HEK293 (cell line): ENCODE data around the gene KRIT1.

Source experiments
- KLF10 ChIP-seq: fragments of 450-650 bp; IDR thresholded peaks from 2 replicates; pipeline ENCODE4 v1.5.1; 2018; ENCODE audit warnings: missing biosample characterization, mild to moderate bottlenecking, missing genetic modification characterization
- MEIS1 ChIP-seq: sonication (generic); formaldehyde crosslinking; IDR thresholded peaks from 2 replicates; pipeline ENCODE4 v1.8.1; 2022; ENCODE audit warnings: missing genetic modification reagents, mild to moderate bottlenecking, borderline replicate concordance
- MZF1 ChIP-seq: fragments of 450-650 bp; formaldehyde crosslinking; IDR thresholded peaks from 2 replicates; pipeline ENCODE4 v1.5.1; 2017; ENCODE audit warnings: missing biosample characterization, missing genetic modification characterization, borderline replicate concordance
- SETDB1 ChIP-seq: IDR thresholded peaks from one replicate; pipeline ENCODE4 v1.6.1; 2017; ENCODE audit warnings: mild to moderate bottlenecking, low read length, moderate library complexity, mixed read lengths; ENCODE audit not compliant: insufficient read length
- TCF7L2 ChIP-seq: IDR thresholded peaks from 2 replicates; pipeline ENCODE4 v1.6.1; 2011; ENCODE audit warnings: low read depth, mild to moderate bottlenecking, inconsistent platforms, low read length, moderate library complexity, borderline replicate concordance
- WT1 ChIP-seq: fragments of 450-650 bp; formaldehyde crosslinking; IDR thresholded peaks from 2 replicates; pipeline ENCODE4 v1.5.1; 2016; ENCODE audit warnings: missing biosample characterization, missing genetic modification characterization
- ZFP69B ChIP-seq: fragments of 450-650 bp; formaldehyde crosslinking; IDR thresholded peaks from 2 replicates; pipeline ENCODE4 v1.5.1; 2016; ENCODE audit warnings: missing biosample characterization, missing genetic modification characterization
- ZNF146 ChIP-seq: fragments of 450-650 bp; formaldehyde crosslinking; IDR thresholded peaks from 2 replicates; pipeline ENCODE4 v1.5.1; 2016; ENCODE audit warnings: missing biosample characterization, missing genetic modification characterization
- ZNF169 ChIP-seq: fragments of 450-650 bp; formaldehyde crosslinking; IDR thresholded peaks from 2 replicates; pipeline ENCODE4 v1.5.1; 2016; ENCODE audit warnings: missing biosample characterization, missing genetic modification characterization
- ZNF19 ChIP-seq: fragments of 450-650 bp; formaldehyde crosslinking; IDR thresholded peaks from 2 replicates; pipeline ENCODE4; 2016; ENCODE audit warnings: missing biosample characterization, missing genetic modification characterization, low read depth
- ZNF202 ChIP-seq: fragments of 450-650 bp; formaldehyde crosslinking; IDR thresholded peaks from 2 replicates; pipeline ENCODE4 v1.5.1; 2016; ENCODE audit warnings: missing biosample characterization, missing genetic modification characterization, borderline replicate concordance
- ZNF223 ChIP-seq: fragments of 450-650 bp; formaldehyde crosslinking; IDR thresholded peaks from 2 replicates; pipeline ENCODE4 v1.5.1; 2016; ENCODE audit warnings: missing biosample characterization, missing genetic modification characterization
- ZNF311 ChIP-seq: fragments of 450-650 bp; formaldehyde crosslinking; IDR thresholded peaks from 2 replicates; pipeline ENCODE4 v1.5.1; 2017; ENCODE audit warnings: missing biosample characterization, missing genetic modification characterization, borderline replicate concordance
- ZNF350 ChIP-seq: fragments of 450-650 bp; formaldehyde crosslinking; IDR thresholded peaks from 2 replicates; pipeline ENCODE4 v1.5.0; 2017; ENCODE audit warnings: missing biosample characterization, mild to moderate bottlenecking, missing genetic modification characterization
- ZNF366 ChIP-seq: fragments of 450-650 bp; formaldehyde crosslinking; conservative IDR thresholded peaks from 2 replicates; pipeline ENCODE4 v1.5.1; 2016; ENCODE audit warnings: missing biosample characterization, missing genetic modification characterization
- ZNF404 ChIP-seq: fragments of 450-650 bp; formaldehyde crosslinking; IDR thresholded peaks from 2 replicates; pipeline ENCODE4 v1.5.1; 2017; ENCODE audit warnings: missing biosample characterization, missing genetic modification characterization
- ZNF416 ChIP-seq: fragments of 450-650 bp; formaldehyde crosslinking; IDR thresholded peaks from 2 replicates; pipeline ENCODE4 v1.5.1; 2016; ENCODE audit warnings: missing biosample characterization, missing genetic modification characterization
- ZNF600 ChIP-seq: fragments of 450-650 bp; formaldehyde crosslinking; IDR thresholded peaks from 2 replicates; pipeline ENCODE4 v1.5.1; 2016; ENCODE audit warnings: missing biosample characterization, missing genetic modification characterization
- ZNF626 ChIP-seq: fragments of 450-650 bp; sonication (Bioruptor Pico); formaldehyde crosslinking; IDR thresholded peaks from 2 replicates; pipeline ENCODE4 v1.5.1; 2018; ENCODE audit warnings: missing biosample characterization, missing genetic modification characterization, inconsistent platforms
- ZNF629 ChIP-seq: fragments of 450-650 bp; formaldehyde crosslinking; IDR thresholded peaks from 2 replicates; pipeline ENCODE4 v1.5.1; 2017; ENCODE audit warnings: missing biosample characterization, missing genetic modification characterization
- ZNF664 ChIP-seq: fragments of 450-650 bp; formaldehyde crosslinking; IDR thresholded peaks from 2 replicates; pipeline ENCODE4 v1.5.1; 2016; ENCODE audit warnings: missing biosample characterization, missing genetic modification characterization
- ZNF837 ChIP-seq: fragments of 450-650 bp; formaldehyde crosslinking; IDR thresholded peaks from 2 replicates; pipeline ENCODE4 v1.5.1; 2016; ENCODE audit warnings: missing biosample characterization, missing genetic modification characterization
- ZSCAN16 ChIP-seq: fragments of 450-650 bp; formaldehyde crosslinking; IDR thresholded peaks from 2 replicates; pipeline ENCODE4 v1.5.1; 2016; ENCODE audit warnings: missing biosample characterization, missing genetic modification characterization
- ZSCAN30 ChIP-seq: fragments of 450-650 bp; IDR thresholded peaks from 2 replicates; pipeline ENCODE4 v1.5.1; 2018; ENCODE audit warnings: missing biosample characterization, mild to moderate bottlenecking, missing genetic modification characterization, moderate library complexity
- TF ChIP-seq, protein P1 (sequence below): fragments of 450-650 bp; formaldehyde crosslinking; optimal IDR thresholded peaks from 2 replicates; pipeline ENCODE3; 2016; ENCODE audit warnings: missing biosample characterization, mild to moderate bottlenecking, missing genetic modification characterization
- TF ChIP-seq, protein P2 (sequence below): IDR thresholded peaks from 2 replicates; pipeline ENCODE4 v1.6.1; 2011; ENCODE audit warnings: mild to moderate bottlenecking, low read depth, low read length, borderline replicate concordance
- TF ChIP-seq, protein P3 (sequence below): fragments of 450-650 bp; formaldehyde crosslinking; IDR thresholded peaks from 2 replicates; pipeline ENCODE4 v1.5.1; 2016; ENCODE audit warnings: missing biosample characterization, missing genetic modification characterization
- TF ChIP-seq, protein P4 (sequence below): fragments of 450-650 bp; formaldehyde crosslinking; IDR thresholded peaks from 2 replicates; pipeline ENCODE4; 2016; ENCODE audit warnings: missing biosample characterization, missing genetic modification characterization
- TF ChIP-seq, protein P5 (sequence below): fragments of 450-650 bp; formaldehyde crosslinking; IDR thresholded peaks from 2 replicates; pipeline ENCODE4 v1.5.1; 2016; ENCODE audit warnings: missing biosample characterization, missing genetic modification characterization, low read depth
- TF ChIP-seq, protein P6 (sequence below): fragments of 450-650 bp; formaldehyde crosslinking; IDR thresholded peaks from 2 replicates; pipeline ENCODE4 v1.5.1; 2017; ENCODE audit warnings: missing biosample characterization, missing genetic modification characterization

The KRIT1 gene

DNA sequence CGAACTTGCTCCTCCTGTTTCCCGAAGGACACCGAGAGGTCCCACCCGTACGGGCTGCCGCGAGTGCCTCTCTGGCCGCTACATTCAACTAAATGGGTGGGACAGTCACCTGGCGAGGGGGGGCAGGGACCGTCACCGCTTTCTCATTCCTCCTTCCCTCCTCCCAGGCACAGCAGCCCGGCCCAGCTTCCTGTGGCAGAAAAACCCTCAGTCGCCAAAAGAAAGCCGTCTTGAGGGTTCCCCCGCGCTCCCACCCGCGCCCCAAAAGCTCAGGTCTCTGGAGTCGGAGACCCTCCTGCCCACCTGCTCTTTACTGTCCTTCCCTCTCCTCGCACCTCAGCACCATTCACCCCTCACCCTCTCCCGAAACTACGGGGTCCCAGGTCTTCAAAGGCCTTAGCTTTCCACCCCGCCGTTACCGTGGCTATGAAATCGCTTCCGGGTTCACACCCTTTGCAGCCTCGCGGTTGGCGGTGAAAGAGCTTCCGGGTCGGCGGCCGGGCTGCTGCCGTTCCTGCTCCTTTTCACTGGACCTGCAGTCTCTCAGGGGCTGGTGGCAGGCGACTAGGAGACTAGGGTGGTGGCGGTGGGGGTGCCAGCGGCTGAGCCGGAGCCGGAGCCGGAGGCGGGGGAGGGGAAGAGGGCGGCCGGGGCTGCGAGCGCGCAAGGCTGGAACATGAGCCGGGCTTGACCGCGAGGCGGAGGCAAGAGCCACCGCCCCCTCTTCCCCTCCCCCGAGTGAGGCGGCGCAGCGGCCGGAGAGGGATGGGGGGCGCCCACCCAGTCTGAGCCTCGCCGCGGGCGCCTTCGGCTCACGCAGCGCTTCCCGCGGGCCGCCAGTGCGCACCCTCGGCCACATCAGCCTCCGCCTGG is at the start of gene KRIT1, which contains the start of gene ANKIB1 (continued):
- TF ChIP-seq ZNF19 (tag by site-specific recombination): no peak
- TF ChIP-seq ZNF366 (tag by site-specific recombination): no peak
- TF ChIP-seq ZNF146: no peak
- TF ChIP-seq ZNF169 (tag by site-specific recombination): no peak
- TF ChIP-seq ZNF600 (tag by site-specific recombination): no peak
- 0 out of 2 replicates have a peak, but pooled peaks have one; percentile 37 for TF ChIP-seq KLF10
- TF ChIP-seq ZNF350 (tag by site-specific recombination): no peak
- TF ChIP-seq ZNF223 (tag by site-specific recombination): no peak
- peak; percentile 42; the same call in 1 of the 2 replicates for TF ChIP-seq ZNF629
- TF ChIP-seq, protein P1, sequence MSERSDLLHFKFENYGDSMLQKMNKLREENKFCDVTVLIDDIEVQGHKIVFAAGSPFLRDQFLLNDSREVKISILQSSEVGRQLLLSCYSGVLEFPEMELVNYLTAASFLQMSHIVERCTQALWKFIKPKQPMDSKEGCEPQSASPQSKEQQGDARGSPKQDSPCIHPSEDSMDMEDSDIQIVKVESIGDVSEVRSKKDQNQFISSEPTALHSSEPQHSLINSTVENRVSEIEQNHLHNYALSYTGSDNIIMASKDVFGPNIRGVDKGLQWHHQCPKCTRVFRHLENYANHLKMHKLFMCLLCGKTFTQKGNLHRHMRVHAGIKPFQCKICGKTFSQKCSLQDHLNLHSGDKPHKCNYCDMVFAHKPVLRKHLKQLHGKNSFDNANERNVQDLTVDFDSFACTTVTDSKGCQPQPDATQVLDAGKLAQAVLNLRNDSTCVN (tag by site-specific recombination): peak; percentile 72
- no peak for TF ChIP-seq ZNF626 (tag by site-specific recombination)
- TF ChIP-seq MEIS1 (CRISPR knock-in tag): no peak
- TF ChIP-seq, protein P2, sequence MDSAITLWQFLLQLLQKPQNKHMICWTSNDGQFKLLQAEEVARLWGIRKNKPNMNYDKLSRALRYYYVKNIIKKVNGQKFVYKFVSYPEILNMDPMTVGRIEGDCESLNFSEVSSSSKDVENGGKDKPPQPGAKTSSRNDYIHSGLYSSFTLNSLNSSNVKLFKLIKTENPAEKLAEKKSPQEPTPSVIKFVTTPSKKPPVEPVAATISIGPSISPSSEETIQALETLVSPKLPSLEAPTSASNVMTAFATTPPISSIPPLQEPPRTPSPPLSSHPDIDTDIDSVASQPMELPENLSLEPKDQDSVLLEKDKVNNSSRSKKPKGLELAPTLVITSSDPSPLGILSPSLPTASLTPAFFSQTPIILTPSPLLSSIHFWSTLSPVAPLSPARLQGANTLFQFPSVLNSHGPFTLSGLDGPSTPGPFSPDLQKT: no peak
- TF ChIP-seq ZNF416 (tag by site-specific recombination): no peak
- TF ChIP-seq ZSCAN30 (tag by site-specific recombination): no peak
- TF ChIP-seq WT1 (tag by site-specific recombination): no peak
- no peak for TF ChIP-seq SETDB1
- no peak for TF ChIP-seq ZNF404 (tag by site-specific recombination)
- TF ChIP-seq ZNF837 (tag by site-specific recombination): no peak
- no peak for TF ChIP-seq MZF1 (tag by site-specific recombination)
- no peak for TF ChIP-seq ZNF202 (tag by site-specific recombination)
- TF ChIP-seq, protein P3, sequence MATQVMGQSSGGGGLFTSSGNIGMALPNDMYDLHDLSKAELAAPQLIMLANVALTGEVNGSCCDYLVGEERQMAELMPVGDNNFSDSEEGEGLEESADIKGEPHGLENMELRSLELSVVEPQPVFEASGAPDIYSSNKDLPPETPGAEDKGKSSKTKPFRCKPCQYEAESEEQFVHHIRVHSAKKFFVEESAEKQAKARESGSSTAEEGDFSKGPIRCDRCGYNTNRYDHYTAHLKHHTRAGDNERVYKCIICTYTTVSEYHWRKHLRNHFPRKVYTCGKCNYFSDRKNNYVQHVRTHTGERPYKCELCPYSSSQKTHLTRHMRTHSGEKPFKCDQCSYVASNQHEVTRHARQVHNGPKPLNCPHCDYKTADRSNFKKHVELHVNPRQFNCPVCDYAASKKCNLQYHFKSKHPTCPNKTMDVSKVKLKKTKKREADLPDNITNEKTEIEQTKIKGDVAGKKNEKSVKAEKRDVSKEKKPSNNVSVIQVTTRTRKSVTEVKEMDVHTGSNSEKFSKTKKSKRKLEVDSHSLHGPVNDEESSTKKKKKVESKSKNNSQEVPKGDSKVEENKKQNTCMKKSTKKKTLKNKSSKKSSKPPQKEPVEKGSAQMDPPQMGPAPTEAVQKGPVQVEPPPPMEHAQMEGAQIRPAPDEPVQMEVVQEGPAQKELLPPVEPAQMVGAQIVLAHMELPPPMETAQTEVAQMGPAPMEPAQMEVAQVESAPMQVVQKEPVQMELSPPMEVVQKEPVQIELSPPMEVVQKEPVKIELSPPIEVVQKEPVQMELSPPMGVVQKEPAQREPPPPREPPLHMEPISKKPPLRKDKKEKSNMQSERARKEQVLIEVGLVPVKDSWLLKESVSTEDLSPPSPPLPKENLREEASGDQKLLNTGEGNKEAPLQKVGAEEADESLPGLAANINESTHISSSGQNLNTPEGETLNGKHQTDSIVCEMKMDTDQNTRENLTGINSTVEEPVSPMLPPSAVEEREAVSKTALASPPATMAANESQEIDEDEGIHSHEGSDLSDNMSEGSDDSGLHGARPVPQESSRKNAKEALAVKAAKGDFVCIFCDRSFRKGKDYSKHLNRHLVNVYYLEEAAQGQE (tag by site-specific recombination): peak; percentile 61; the same call in 1 of the 2 replicates
- TF ChIP-seq, protein P4, sequence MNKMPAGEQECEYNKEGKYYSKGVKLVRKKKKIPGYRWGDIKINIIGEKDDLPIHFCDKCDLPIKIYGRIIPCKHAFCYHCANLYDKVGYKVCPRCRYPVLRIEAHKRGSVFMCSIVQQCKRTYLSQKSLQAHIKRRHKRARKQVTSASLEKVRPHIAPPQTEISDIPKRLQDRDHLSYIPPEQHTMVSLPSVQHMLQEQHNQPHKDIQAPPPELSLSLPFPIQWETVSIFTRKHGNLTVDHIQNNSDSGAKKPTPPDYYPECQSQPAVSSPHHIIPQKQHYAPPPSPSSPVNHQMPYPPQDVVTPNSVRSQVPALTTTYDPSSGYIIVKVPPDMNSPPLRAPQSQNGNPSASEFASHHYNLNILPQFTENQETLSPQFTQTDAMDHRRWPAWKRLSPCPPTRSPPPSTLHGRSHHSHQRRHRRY (tag by site-specific recombination): no peak
- no peak for TF ChIP-seq TCF7L2
- TF ChIP-seq, protein P5, sequence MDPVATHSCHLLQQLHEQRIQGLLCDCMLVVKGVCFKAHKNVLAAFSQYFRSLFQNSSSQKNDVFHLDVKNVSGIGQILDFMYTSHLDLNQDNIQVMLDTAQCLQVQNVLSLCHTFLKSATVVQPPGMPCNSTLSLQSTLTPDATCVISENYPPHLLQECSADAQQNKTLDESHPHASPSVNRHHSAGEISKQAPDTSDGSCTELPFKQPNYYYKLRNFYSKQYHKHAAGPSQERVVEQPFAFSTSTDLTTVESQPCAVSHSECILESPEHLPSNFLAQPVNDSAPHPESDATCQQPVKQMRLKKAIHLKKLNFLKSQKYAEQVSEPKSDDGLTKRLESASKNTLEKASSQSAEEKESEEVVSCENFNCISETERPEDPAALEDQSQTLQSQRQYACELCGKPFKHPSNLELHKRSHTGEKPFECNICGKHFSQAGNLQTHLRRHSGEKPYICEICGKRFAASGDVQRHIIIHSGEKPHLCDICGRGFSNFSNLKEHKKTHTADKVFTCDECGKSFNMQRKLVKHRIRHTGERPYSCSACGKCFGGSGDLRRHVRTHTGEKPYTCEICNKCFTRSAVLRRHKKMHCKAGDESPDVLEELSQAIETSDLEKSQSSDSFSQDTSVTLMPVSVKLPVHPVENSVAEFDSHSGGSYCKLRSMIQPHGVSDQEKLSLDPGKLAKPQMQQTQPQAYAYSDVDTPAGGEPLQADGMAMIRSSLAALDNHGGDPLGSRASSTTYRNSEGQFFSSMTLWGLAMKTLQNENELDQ (tag by site-specific recombination): no peak
- TF ChIP-seq, protein P6, sequence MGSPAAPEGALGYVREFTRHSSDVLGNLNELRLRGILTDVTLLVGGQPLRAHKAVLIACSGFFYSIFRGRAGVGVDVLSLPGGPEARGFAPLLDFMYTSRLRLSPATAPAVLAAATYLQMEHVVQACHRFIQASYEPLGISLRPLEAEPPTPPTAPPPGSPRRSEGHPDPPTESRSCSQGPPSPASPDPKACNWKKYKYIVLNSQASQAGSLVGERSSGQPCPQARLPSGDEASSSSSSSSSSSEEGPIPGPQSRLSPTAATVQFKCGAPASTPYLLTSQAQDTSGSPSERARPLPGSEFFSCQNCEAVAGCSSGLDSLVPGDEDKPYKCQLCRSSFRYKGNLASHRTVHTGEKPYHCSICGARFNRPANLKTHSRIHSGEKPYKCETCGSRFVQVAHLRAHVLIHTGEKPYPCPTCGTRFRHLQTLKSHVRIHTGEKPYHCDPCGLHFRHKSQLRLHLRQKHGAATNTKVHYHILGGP (tag by site-specific recombination): no peak
- no peak for TF ChIP-seq ZNF311 (tag by site-specific recombination)
- no peak for TF ChIP-seq ZSCAN16 (tag by site-specific recombination)
- TF ChIP-seq ZNF664 (tag by site-specific recombination): no peak
- TF ChIP-seq ZFP69B (tag by site-specific recombination): no peak
